ENCODE results near the gene ADORA1. TPM values are rescaled to one million over a fixed set of nuclear protein-coding genes. Genes with fewer than 3 reads are reported as not detected.

The ADORA1 gene
- polyA plus RNA-seq, 1 donor = 4.6 TPM

- no peak for DNase-seq
Observed at GRCh38 chr1:203173011-203173555, 45.6 kb downstream of the ADORA1 start.

GRCh38 chr1:203173566-203173965, 46.0 kb downstream of the ADORA1 start:
- DNase-seq = no peak

DNA sequence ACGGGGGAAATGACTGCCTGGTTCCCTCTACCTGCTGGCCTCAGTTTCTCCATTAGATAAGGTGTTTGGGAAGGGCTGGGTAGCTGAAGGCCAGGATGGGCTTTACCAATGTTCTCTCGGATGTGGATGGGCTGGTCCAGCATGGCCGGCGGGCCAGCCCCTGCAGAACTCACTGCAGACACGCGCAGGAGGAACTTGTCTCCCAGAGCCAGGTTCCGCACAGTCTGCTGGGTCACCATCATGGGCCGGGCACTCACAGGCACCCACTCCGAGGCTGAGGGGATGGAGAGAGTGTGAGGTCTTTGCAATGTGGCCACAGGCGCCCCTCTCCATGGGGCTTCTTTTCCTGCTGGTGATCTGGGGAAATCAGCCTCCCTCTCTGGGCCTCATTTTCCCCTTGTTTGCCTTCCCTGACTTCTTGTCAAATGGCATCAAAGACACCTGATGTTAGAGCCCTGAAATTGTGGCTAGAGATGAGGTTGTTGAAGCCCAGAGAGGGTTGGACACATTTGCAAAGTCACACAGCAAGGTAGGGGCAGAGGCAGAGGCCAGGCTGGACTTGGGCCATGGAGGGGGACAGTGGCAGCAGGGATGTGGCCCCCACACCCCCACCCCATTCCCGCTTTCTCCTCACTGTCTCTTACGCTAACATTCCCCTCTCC, 46.9 kb downstream of the ADORA1 start:
- DNase-seq = no peak

GRCh38 chr1:203175237-203175826, 47.8 kb downstream of the ADORA1 start, which contains the start of gene MYBPH:
Gene MYBPH (minus strand): TSS chr1:203175826. CDS start chr1:203175755, 71 bp downstream.
- no peak for DNase-seq

- no peak for DNase-seq
Observed at GRCh38 chr1:203175827-203176241, 48.3 kb downstream of the ADORA1 start.

GRCh38 chr1:203176273-203177035, 48.9 kb downstream of the ADORA1 start:
- DNase-seq = no peak

DNA sequence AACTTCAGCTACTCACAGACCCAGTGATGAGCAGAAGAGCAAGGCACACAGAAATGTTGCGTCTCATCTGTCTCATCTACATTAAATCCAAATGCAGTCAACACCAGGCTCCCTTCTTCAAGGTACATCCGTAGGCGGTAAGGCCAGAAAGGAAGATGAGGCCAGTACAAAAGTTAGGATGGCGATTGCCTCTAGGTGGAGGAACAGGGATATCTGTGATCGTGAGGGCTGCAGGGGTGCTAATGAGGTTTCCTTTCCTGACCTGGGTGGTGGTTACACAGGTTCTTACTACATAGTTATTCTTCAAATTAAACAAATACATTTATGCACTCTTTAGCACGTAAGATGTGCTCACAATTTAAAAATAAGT, 49.5 kb downstream of the ADORA1 start:
- DNase-seq = no peak

DNA sequence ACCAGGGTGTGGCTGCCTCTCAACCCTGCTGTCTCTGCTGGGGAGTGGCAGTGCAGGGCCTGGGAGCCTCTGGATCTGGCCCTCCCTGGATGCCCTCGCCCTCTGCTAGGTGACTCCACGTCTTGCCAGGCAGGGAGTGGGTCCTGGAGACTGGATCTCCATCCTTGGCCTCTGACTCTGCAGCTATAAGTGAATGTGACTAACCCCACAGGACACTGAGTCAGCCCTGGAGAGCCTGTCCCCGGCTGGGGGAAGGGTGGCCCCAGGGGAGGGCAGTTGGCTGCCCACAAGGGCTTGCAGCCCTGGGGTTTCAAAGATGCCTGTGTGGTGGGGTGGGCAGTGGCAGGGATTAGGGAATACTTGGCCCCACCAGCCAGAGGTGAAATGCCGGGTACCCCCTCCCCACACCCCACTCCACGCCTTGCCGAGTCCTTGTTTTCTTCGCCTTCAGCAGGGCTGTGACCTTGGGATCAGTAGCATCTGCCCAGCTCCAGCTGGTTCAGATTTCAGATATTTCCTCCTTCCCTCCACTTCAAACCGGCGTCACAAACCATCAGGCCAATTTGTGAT, 50.0 kb downstream of the ADORA1 start:
- DNase-seq = no peak

- no peak for DNase-seq
Observed at GRCh38 chr1:203178083-203178482, 50.6 kb downstream of the ADORA1 start.

DNA sequence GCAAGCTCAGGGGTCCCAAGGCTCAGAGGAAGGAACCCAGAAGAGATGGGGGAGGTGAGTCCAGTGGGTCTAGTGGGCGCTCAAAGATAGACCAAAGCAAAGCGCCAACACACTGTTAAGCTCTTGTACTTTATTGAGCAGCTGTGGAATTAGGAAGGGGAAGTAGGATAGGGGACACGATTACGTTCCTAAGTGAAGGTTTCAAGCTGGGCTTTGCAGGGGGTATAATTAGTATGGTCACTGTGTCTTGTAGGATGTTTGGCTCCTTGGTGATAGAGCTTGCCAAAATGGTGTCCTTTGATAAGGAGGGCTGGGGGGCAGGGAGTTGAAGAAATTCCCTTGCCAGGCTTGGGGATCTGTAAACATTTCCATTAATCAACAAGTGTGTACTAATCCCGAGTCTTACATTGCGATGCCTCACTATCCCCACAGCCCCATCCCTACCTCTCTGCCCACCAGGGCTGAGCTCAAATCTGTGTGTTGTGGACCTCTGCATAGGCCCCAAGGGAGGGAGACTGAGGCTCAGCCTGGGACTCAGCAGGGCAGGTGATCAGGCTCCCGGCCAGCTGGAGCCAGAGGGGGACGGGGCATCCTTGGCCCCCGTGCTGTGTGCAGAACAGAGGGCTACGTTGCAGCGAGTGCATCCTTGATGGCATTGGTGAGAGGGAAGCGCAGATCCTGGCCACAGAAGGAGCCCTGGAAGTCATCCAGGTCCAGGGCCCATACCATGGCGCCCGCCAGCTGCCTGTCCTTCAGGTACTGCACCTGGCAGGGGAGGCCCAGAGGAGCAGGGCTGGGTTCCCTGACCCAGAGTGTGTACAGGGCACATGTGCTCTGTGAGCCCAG, 51.5 kb downstream of the ADORA1 start:
- DNase-seq = no peak

DNA sequence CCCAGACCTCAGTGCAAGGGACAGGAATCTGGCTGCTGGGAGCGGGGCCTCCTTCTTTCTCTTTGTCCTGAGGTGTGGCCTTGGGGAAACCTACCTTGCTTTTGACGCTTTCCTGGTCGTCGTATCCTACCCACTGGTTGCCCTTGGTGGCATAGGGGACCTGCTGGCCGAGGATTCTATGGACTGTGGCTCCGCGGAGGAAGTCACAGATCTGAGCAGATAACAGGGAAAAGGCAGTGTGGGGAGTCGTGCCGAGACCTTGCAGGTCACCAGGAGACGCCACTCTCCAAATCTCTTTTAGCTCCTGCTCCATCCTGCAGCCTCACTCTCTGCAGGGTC, 52.1 kb downstream of the ADORA1 start:
- no peak for DNase-seq

- no peak for DNase-seq
Observed at GRCh38 chr1:203180611-203181330, 53.2 kb downstream of the ADORA1 start.

DNA sequence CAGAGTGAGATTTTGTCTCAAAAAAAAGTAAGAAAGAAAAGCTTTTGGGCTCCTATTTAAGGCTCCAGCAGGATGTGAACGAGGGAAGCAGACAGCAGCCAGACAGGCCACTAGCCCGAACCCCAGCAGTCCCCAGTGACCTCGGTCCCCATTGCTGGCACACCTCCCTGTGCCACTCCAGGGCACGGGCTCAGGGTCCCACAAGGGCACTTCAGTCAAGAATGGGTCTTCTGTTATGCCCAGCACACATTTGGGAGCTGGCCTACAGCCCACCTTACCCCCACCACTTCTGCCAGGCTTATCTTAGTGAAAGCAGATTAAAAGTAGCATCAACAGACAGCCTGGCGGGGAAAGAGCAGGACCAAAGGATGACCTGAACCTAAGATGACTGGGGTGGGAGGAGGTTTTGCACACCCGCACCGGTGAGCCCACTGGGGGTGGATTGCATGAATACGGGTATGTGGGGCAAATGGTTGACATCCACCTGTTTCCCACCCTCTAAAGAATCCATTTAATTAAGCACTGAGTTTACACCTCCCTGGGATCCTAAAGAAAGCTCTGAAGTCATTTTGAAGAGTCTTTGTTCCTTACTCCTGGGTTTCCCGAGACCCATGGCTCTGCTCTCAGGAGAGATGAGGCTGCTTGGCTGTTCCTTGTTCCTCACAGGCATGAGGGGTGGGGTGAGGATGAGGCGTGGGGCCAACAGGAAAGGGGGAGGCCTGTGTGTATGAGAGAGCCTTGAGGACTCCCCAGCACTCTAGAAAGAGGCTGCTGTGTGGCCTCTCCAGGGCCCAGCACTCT, 54.3 kb downstream of the ADORA1 start:
- DNase-seq = no peak

- no peak for DNase-seq
Observed at GRCh38 chr1:203182387-203182953, 54.9 kb downstream of the ADORA1 start.

DNA sequence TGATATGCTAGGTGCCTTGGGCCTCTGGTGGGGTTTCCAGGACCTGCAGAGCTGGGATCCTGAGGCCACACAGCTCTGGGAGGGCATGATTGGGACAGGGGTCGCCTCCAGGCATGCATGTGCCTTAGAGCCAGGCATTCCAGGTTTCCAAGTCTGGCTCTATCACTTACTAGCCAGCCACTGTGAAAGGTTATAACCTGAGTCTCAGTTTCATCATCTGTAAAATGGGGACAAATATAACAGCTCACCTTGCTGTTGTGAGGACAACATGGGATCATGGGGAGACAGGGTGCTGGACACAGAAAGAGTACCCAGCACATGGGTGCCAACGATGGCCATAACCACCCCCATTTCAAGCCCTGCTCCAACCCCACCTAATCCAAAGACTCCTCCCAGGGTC, 56.3 kb downstream of the ADORA1 start:
- DNase-seq = no peak

- no peak for DNase-seq
Observed at GRCh38 chr1:203184467-203184866, 56.9 kb downstream of the ADORA1 start.

DNA sequence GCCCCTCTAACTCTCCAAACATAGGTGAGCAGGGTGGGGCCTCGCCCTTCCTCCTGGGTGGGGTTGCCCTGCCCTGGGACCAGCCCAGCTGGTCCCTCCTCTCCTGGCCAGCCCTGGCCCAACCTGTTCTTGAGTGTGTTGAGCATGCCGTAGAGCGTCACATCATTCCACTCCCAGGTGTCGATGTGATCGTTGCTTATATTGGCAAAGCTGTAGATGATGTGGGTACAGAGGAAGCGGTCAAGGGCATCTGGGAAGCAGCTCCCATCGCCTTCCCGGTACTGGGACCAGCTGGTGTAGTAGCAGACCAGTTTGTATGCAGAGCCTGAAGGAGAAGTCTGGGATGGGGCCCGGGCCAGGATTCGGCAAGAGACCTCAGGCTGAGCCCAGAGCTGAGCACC, 57.5 kb downstream of the ADORA1 start:
- no peak for DNase-seq

DNA sequence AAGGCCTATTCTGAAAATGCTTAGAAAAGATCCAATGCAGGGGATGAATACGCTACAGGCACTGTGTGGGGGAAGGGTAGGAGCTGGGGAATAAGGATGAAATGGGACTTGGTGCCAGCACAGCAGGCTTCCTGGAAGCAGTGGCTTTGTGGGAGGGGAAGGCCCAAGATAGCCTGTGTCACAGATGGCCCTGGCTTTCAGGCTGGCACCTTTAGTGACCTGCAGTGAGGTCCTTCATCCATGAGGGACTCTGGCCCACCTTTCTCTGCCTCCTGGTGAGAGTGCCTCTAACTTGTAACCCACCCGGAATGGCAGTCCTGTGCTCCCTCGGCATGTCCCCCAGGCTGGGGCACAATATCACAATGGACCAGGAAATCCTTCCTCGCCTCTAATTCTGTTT, 58.1 kb downstream of the ADORA1 start:
- DNase-seq = no peak

DNA sequence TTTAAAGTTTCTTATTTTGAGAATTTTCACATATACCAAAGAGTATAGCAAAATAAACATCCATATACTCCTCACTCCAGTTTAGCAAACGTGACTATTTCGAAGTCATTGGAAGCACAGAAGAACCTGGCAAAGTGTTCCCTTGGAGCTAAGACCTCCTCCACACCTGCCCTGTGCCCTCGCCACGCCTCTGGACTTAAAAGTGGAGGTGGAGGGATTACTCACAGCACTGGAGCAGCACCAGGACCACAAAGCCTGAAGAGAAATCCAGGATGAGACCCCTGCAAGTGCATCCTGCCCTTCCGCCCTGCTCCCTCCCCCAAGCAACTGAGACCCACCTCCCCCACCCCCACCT, 58.5 kb downstream of the ADORA1 start:
- no peak for DNase-seq
